GM15510 (cell line): ENCODE results near the gene FRY.

Experiments used
- POLR2A ChIP-seq: IDR thresholded peaks from 3 replicates; pipeline ENCODE4 v1.6.1; 2011; ENCODE audit warnings: borderline replicate concordance; ENCODE audit not compliant: insufficient read length; ENCODE audit errors: extremely low read depth

FRY gene

DNA sequence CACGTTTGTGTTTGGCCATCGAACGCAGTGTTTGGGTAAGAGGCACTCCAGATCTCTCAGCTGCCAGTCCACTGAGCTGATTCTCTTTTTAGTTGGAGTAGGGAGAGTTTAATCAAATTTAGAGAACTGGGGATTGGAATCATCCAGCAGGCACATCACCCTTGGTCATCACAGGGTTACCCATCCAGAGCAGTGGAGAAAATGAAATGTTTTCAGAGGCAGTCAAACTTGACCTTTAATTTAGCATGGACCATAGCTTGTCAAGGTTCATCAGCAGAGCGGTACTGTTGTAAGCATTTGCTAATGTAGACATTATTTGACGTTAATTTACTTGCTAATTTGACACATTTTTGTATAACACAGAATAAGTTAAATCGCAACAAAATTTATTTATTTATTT lies 18.4 kb upstream of the FRY start:
- no peak for TF ChIP-seq POLR2A

DNA sequence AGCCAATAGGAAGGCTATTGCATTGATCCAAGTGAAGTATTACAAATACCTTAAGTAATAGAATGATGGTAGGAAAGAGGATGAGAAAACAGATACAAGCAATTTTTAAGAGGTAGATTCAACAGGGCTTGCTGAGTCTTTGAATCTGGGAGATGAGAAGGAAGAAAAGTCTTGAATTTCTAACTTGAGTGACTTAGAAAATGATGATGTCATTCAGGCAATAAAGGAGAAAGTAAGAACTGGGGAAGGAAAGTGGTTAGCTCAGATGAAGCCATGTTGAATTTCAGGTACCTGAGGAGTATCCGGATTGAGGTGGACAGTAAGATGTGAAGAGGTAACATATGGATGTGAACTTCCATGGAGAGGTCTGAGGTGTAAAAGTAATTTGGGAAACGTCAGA lies 15.5 kb upstream of the FRY start:
- no peak for TF ChIP-seq POLR2A

DNA sequence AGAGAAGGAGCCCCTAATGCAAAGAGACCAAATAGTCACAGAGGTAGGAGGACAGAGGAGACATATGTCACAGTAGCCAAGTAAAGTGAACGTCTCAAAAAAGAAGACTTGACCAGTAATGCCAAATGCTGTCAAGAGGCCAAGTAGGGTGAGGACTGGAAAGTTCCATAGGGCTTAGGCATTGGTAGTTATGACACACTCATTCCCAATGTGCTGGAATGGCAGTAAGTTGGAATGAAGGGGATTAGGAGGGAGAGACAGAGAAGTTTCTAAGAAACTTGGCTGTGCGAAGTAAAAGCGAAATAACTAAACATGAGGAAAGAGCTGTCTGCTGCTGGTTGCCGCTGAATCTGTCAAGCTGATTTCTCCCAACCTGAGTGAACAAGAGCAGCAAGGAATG lies 14.9 kb upstream of the FRY start:
- no peak for TF ChIP-seq POLR2A

DNA sequence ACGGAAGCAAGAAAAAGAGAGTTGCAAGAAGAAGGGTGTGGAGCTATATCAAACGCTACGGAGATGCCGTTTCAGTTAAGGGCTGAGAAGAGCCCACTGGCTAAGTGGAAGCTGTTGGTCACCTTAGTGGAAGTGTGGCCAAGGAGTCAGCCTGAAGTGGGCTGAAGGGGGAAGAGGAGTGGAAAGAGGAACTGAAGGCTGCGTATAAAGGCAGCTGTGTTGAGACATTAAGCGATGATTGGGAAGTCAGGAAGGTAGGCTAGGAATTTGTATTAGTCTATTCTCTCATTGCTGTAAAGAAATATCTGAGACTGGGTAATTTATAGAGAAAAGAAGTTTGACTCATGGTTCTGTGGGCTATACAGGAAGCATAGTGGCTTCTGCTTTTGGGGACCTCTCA lies 14.1 kb upstream of the FRY start:
- no peak for TF ChIP-seq POLR2A

DNA sequence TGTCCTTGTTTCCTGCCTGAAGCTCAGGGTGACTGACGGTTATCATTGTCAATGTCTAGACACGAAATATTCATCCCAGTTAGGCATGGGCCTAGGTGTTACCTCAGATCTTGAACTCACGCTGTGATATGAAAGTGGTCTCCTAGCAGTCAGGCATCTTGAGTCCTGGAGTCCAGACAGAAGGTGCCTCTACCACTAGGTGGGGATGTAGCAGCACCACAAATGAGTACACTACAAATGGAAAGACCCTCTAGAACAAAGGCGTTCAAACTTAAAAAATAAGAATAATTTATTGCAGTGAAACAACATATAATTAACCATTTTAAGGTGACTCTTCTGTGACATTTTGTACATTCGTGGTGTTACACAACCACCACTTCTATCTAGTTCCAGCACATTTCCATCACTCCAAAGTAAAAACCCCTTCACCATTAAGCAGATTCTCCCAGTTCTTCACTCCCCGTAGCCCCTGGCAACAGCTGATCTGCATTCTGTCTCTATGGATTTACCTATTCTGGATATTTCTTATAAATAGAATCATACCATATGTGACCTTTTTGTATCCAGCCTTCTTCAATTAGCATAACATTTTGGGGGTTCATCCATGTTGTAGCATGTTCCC lies 11.9 kb upstream of the FRY start:
- TF ChIP-seq POLR2A = no peak

DNA sequence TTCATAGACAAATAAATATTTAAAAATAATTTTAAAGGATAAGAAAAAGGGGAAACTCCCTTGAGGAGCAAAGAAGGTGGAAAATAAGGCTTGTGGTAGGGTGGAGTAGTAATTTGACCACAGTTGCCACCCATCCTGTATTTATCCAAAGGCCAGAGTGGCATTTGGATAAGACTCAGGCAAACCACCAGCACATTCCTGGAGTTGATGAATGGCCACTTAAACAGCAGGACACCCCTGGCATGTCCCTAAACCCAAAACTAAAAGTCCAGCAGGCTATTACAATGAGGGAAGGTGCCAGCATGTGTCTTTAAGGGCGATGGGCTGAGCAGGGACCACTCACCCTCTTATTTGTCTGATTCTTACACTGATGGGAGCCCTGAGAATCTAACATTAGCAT lies 9.8 kb upstream of the FRY start:
- no peak for TF ChIP-seq POLR2A

DNA sequence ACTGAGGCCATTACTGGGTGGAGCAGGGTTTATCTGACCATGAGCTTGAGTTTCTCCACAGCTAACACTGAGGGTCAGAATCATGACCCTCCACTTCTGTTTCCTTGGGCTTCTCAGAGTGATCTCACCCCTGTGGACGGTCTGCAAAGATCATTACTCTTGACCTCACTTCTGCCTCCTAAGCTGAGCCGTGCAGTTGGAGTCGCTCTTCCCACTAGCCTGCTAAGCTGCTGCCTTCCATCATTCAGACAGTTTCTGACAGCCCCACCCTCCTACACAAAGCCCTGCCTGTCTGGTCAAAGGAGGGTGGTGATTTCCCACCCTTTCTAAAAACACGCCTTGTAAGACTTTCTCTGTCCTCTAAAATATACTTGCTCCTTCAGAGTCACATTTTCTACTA lies 9.3 kb upstream of the FRY start:
- TF ChIP-seq POLR2A = no peak

DNA sequence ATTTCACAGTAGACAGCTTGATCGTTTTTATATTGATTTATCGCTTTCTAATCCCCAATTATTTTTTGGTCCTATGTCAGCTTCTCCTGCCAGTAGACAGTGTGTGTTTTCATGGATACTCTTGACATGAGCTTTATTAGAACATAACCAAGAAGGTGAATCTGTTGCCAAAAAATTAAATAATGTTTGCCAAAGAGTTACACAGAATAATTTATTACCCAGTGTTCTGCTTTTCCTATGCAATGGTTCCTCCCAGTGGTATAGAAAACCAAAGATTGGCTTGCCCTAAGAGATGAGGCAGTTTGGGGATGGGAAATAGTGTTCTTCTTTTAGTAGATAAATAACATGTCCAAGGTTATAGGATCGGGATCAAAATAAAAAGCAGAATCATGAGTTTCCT lies 8.5 kb upstream of the FRY start:
- no peak for TF ChIP-seq POLR2A

DNA sequence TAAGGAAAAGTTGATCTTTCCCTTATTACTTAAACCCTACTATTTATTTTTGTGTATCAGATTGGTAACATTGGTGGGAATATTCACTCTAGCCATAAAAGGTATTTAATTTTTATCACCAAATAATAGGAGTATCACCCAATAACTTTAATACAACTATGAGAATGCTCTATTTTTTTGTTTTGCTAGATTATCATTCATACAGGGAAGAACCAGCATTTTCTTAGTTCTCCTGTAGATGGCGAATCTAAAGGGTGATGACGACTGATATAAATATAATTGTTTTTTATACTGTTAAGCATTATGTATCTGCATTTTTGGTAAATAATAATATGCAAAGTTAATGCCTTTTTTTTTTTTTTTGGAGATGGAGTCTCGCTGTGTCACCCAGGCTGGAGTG lies 7.9 kb upstream of the FRY start:
- TF ChIP-seq POLR2A = no peak

DNA sequence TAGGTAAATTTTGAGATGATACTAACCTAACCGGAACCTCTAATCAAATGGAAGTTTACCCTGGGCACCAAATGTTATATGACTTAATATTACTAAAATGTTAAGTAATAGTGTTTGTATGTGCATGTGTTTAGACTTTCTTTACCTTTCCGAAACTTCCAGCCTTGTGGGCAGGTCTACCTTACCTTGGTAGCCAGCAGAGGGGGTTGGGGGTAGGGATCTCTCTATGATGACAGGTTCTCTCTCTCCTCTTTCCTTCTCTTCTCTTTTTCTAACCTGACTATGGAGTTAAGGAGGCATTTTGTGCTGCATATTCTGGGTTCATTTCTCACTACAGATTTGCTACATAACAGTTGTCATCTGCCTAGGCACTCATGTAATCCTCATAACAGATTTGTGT lies 6.8 kb upstream of the FRY start:
- TF ChIP-seq POLR2A = no peak

DNA sequence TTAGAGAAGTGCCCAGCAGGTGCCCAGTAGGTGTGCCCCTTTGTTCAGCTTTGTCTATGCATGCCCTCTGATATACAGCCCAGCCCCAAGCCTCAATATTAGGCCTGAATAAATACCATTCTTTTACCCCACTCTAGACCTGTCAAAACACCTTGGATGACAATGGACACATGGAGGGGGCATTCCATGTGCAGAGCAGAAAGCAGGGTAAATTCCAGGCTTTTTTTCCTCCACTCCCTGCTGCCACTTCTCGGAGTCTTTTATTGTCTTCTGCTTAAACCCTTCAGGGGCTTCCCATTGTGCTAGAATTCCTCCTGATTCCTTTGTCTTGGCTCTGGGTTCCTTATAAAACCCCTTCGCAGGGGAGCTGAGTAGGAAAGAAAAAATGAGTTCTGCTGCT lies 5.8 kb upstream of the FRY start:
- TF ChIP-seq POLR2A = no peak

DNA sequence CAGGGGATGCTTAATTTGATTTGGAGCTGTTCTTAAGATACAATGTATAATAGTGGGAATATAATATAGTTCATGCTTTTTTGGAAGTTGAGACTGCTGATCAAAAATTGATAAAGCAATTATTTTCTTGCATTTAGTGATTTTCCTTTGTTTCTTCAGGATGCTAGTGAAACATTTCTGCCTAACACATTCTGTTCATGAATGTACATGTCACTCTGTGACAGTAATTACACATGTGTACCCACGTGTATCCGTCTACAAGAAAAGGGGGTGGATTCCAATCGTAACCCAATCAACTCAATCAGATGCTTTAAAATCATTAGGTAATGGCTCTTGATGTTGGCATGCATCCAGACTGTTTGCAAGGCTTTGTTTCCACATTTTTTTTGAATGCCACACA lies 5.0 kb upstream of the FRY start:
- TF ChIP-seq POLR2A = no peak

DNA sequence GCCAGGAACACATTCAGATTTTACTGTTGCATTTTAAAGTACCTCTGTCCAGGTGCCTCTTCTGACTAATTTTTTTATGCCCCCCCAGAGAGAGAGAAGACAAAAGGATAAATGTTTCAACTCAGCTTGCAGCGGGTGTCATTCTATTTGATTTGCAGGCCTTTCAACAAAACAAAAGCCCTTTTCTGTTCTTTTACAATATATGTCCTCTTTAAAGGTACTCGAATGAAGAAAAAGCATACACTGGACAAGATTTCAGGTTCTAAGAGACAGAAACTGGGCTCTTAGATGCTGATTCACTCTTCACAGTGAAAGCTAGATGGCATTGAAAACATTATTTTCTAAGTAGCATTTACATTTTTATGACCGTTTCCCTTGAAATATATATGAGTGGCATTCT lies 2.9 kb upstream of the FRY start:
- TF ChIP-seq POLR2A = no peak

DNA sequence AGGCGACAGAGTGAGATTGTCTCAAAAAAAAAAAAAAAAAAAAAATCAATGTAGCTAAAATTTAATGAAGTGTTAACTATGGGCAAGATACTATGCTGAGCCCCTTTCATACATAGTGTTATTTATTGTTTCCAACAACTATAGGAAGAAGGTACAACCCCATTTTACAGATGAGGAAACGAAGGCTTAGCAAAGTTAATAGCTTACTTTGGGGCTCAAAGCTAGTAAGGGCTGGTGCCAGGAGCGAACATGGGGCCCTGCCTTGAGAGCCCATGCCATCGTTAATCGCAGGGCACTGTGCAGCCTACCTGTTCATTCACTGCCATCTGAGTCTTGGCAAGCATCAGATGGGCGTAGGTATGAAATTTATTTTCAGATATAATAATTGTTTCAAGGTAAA lies 1.9 kb upstream of the FRY start:
- TF ChIP-seq POLR2A = no peak

DNA sequence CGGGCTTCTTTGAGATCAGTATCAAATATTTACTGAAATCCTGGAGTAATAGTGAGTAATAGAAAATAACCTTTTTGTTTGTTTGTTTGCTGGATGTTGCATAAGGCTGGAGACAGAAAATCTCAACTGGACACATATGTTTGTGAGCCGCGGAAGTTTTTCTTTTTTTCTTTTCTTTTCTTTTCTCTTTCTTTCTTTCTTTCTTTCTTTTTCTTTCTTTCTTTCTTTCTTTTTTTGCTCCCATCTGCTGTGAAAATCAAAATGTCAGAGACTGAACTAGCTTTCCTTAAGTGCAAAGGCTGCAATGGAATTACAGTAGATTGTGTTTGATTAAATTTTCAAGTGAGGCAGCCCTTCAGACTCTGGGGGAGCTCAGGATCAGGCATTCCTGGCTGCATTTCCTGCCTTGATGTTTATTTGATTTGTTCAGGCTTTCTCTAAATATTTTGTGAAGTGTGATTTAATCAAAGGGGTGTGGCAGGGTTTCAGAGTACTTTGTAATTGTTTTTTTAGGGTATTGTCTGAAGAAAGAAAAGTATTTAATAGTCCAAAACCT lies 319 bp downstream of the FRY start:
- TF ChIP-seq POLR2A = no peak

DNA sequence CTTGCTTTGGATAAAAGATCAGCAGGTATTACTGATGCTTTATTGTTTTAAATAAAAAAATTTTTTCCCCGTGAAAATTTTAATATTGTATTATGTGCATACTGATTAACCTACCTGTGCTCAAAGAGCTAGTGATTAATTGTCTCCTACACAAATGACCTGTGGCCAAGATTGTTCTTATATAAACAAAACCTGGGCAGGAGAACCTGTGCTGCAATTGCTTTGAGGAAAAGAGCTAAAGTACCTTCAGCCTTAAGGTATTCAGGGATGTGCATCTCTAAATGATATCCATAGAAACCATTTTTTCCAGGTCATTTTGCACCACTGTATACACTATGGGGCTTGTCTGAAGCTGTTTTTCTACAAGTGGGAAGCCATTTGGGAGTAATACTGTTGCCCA lies 1.2 kb downstream of the FRY start:
- no peak for TF ChIP-seq POLR2A

DNA sequence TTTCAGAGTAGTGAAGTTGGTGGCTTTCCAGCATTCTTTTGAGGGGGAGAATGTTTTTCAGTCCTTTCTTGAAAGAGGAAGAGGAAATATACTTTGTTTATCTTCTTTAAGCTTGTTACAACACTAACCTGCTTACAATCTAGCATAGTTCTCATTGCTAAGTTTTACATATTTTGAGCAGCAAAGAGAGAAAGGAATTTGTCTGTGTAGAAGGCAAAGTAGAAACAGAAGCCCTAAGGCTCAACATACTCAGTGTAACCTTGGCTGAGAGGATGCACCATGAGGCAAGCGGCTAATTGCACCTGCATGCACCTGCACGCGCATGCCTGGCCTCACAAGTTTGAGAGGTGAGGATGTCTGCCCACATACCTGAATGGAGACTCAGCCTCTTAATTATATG lies 2.2 kb downstream of the FRY start:
- no peak for TF ChIP-seq POLR2A

DNA sequence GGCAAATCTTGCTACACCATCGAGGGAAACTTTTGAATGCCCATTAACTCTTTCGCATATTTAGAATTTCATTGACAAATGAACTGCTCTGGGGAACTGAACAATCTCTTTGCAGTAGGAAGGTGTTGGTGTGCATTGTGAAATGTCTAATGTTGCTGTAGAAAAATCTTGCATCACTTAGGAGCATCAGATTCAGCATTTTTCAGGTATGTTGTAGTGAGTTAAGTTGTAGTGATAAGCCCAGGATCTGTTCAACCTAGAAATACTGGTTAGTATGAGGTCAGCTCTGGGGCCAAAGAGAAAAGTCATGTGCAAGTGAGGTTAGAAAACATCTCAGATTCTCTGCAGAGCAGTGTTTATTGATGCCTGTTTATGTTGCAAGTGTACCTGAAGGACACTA lies 4.1 kb downstream of the FRY start:
- no peak for TF ChIP-seq POLR2A

DNA sequence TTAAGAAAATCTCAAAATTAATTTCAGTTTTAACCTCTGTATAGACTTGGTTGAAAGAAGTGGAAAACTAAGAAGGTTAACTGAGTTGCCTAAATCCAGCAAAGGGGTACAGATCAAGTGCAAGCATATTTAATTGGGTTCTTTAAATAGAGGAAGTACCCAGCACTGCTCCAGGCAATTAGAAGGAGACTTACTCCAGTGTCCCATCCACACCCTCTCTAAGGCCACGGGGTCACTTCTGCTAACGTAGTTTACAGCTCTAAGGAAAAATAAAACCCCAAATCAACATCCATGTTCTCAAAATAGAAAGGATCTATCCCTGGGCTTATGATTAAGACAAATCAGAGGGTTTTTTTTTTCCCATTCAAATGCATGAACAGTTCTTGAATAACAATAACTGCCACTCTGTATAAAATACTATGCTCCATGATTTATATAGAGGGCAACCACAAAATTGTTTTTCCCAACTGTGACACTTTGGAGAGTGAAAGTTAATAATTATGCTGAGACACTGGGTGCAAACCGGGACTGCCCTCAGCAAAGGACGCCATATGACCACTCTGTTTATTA lies 4.6 kb downstream of the FRY start:
- no peak for TF ChIP-seq POLR2A
